ENCODE results near the gene CC2D2B. TPM values are rescaled to one million over a fixed set of nuclear protein-coding genes. Genes with fewer than 3 reads are reported as not detected.
A peak's percentile ranks its signal among the peaks of the same experiment; 100 is the strongest.

Gene CC2D2B
- total and polyA plus RNA-seq, 2 of the 13 experiments (the other 11 are each of a cell fraction or from before 2014, with no cell fraction given), result 0.20 TPM; not detected in 1

DNA sequence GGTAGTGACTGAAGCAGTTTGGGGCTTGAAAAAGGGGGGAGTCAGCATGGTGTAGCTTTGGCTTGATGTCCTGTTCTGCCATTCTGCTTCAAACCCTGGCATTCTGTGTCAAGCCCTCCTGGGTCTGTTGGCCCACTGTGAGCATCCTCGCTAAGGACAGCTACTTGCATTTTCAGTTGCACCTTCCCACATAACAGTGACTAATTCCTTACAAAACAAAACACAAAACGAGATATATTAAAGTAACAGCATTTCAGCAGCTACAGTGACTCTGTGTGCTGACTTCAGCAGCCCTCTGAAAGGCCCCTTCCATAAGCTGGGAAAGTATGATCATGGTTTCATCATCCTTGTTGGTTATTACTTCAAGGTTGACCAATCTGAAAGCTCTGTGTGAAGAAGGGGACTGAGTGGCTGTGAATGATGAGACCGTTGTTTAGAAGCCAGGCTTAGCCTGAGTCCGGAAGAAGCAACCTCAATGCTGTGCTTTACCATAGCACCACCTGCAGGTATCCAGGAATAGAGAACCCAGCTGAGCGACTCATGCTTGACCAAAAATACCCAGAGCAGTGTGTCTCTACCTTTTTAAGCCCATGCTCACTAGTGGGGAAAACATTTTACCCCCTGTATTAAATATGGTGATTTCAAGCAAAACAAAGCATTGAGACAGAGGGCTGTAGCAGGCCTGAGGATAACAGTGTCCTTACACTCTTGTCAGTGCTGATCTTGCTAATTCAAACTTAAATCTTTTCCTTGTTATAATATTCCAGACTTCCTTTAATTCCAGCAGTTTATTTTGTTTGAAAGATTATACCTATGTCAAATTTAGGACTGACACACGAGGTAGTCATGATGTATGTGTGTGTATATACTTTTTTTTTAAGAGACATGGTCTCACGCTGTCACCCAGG, 42.6 kb upstream of the CC2D2B start (continued):
- TF ChIP-seq ZNF607 (CRISPR knock-in tag; IDR thresholded peaks at IDR 0.05; ENCODE audit: borderline replicate concordance) (no peak), ZNF441 (CRISPR knock-in tag; IDR thresholded peaks at IDR 0.05; ENCODE audit: borderline replicate concordance) (no peak), KLF9 (CRISPR knock-in tag; IDR thresholded peaks at IDR 0.05; ENCODE audit: low read depth) (no peak), THAP11 (CRISPR knock-in tag; IDR thresholded peaks at IDR 0.05) (peak; percentile 33), RARA (CRISPR knock-in tag; IDR thresholded peaks at IDR 0.05) (no peak), CC2D1A (CRISPR knock-in tag; IDR thresholded peaks at IDR 0.05) (no peak), EED (CRISPR knock-in tag; IDR thresholded peaks at IDR 0.05) (no peak), LCORL (IDR thresholded peaks at IDR 0.05) (no peak), LCORL (CRISPR knock-in tag; IDR thresholded peaks at IDR 0.05) (no peak), SMAD3 (CRISPR knock-in tag; IDR thresholded peaks at IDR 0.05) (0 out of 2 replicates have a peak, but pooled peaks have one; percentile 52), ZNF446 (CRISPR knock-in tag; IDR thresholded peaks at IDR 0.05) (no peak), ZNF121 (CRISPR knock-in tag; IDR thresholded peaks at IDR 0.05) (no peak), ZNF451 (CRISPR knock-in tag; IDR thresholded peaks at IDR 0.05) (no peak), EEA1 (CRISPR knock-in tag; IDR thresholded peaks at IDR 0.05; ENCODE audit: borderline replicate concordance) (no peak), ZNF761 (CRISPR knock-in tag; conservative IDR thresholded peaks at IDR 0.05) (no peak), YY1 (IDR thresholded peaks at IDR 0.05; ENCODE audit: insufficient read depth, insufficient replicate concordance, low read depth, low read length) (no peak), ZBTB26 (CRISPR knock-in tag; IDR thresholded peaks at IDR 0.05; ENCODE audit: borderline replicate concordance) (no peak), MAF1 (CRISPR knock-in tag; IDR thresholded peaks at IDR 0.05; ENCODE audit: borderline replicate concordance) (no peak)
- TF ChIP-seq, protein P1, sequence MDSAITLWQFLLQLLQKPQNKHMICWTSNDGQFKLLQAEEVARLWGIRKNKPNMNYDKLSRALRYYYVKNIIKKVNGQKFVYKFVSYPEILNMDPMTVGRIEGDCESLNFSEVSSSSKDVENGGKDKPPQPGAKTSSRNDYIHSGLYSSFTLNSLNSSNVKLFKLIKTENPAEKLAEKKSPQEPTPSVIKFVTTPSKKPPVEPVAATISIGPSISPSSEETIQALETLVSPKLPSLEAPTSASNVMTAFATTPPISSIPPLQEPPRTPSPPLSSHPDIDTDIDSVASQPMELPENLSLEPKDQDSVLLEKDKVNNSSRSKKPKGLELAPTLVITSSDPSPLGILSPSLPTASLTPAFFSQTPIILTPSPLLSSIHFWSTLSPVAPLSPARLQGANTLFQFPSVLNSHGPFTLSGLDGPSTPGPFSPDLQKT (CRISPR knock-in tag; IDR thresholded peaks at IDR 0.05; ENCODE audit: borderline replicate concordance), result no peak
- TF ChIP-seq, protein P2, sequence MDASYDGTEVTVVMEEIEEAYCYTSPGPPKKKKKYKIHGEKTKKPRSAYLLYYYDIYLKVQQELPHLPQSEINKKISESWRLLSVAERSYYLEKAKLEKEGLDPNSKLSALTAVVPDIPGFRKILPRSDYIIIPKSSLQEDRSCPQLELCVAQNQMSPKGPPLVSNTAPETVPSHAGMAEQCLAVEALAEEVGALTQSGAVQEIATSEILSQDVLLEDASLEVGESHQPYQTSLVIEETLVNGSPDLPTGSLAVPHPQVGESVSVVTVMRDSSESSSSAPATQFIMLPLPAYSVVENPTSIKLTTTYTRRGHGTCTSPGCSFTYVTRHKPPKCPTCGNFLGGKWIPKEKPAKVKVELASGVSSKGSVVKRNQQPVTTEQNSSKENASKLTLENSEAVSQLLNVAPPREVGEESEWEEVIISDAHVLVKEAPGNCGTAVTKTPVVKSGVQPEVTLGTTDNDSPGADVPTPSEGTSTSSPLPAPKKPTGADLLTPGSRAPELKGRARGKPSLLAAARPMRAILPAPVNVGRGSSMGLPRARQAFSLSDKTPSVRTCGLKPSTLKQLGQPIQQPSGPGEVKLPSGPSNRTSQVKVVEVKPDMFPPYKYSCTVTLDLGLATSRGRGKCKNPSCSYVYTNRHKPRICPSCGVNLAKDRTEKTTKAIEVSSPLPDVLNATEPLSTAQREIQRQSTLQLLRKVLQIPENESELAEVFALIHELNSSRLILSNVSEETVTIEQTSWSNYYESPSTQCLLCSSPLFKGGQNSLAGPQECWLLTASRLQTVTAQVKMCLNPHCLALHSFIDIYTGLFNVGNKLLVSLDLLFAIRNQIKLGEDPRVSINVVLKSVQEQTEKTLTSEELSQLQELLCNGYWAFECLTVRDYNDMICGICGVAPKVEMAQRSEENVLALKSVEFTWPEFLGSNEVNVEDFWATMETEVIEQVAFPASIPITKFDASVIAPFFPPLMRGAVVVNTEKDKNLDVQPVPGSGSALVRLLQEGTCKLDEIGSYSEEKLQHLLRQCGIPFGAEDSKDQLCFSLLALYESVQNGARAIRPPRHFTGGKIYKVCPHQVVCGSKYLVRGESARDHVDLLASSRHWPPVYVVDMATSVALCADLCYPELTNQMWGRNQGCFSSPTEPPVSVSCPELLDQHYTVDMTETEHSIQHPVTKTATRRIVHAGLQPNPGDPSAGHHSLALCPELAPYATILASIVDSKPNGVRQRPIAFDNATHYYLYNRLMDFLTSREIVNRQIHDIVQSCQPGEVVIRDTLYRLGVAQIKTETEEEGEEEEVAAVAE (CRISPR knock-in tag; IDR thresholded peaks at IDR 0.05; ENCODE audit: borderline replicate concordance), result peak; percentile 75; the same call in 1 of the 2 replicates
- TF ChIP-seq, protein P3, sequence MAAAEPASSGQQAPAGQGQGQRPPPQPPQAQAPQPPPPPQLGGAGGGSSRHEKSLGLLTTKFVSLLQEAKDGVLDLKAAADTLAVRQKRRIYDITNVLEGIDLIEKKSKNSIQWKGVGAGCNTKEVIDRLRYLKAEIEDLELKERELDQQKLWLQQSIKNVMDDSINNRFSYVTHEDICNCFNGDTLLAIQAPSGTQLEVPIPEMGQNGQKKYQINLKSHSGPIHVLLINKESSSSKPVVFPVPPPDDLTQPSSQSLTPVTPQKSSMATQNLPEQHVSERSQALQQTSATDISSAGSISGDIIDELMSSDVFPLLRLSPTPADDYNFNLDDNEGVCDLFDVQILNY (CRISPR knock-in tag; conservative IDR thresholded peaks at IDR 0.05), result no peak
